C4-2B (cell line): ENCODE data around the gene HOXB8.

Experiments
- H3K27ac ChIP-seq: fragments of 450-650 bp; 2 replicates; pipeline ENCODE4 v1.5.1; 2017
- ZFX ChIP-seq: fragments of 450-650 bp; IDR thresholded peaks from 2 replicates; pipeline ENCODE4 v1.6.1; 2017
- TF ChIP-seq, protein P1 (sequence below): fragments of 450-650 bp; conservative IDR thresholded peaks from 2 replicates; pipeline ENCODE4 v1.5.1; 2017; ENCODE audit warnings: mild to moderate bottlenecking

HOXB8 gene

GRCh38 chr17:48605409-48605919 is 9.6 kb downstream of the HOXB8 start:
- H3K27ac ChIP-seq: peak overlapping the region; percentile 30
- TF ChIP-seq ZFX: no peak
- TF ChIP-seq, protein P1, sequence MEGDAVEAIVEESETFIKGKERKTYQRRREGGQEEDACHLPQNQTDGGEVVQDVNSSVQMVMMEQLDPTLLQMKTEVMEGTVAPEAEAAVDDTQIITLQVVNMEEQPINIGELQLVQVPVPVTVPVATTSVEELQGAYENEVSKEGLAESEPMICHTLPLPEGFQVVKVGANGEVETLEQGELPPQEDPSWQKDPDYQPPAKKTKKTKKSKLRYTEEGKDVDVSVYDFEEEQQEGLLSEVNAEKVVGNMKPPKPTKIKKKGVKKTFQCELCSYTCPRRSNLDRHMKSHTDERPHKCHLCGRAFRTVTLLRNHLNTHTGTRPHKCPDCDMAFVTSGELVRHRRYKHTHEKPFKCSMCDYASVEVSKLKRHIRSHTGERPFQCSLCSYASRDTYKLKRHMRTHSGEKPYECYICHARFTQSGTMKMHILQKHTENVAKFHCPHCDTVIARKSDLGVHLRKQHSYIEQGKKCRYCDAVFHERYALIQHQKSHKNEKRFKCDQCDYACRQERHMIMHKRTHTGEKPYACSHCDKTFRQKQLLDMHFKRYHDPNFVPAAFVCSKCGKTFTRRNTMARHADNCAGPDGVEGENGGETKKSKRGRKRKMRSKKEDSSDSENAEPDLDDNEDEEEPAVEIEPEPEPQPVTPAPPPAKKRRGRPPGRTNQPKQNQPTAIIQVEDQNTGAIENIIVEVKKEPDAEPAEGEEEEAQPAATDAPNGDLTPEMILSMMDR: no peak

DNA sequence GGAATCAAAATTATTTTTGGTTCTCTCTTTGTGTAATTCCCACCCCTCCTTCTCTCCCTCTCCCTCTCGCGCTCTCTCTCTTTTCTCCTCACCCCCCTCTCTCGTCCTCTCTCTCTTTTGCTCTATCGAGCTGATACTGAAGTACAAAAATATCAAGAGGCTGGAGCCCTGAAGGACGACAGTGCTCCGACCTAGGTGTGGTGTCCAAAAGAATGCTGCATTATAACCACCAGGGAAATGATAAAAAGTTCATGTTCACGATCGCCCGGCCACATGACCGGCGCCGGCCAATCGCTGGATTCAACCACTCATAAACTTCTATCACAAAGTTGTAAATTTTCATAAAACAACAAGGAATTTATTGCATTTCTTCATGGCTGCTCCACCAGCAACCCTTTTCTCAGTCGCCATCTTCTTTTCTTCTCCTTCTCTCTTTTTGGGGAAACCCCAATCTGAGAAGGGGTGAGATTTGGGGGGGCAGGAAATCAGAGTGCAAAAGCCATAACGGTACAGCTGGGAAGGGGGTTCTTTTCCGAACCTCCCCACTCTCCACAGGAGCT is 10.2 kb downstream of the HOXB8 start, which contains the start of gene HOXB6:
HOXB6 (minus strand) TSS at position 217 of the 560 bp plus-strand sequence. CDS start 6,836 bp downstream, outside the sequence.
- no peak for TF ChIP-seq ZFX
- TF ChIP-seq, protein P1: no peak
- H3K27ac ChIP-seq: peak within 1 kb of the TSS; percentile 30

GRCh38 chr17:48603959-48604769 is 10.9 kb downstream of the HOXB8 start:
- no peak for TF ChIP-seq ZFX
- TF ChIP-seq, protein P1: no peak
- peak overlapping the region; percentile 30 for H3K27ac ChIP-seq

DNA sequence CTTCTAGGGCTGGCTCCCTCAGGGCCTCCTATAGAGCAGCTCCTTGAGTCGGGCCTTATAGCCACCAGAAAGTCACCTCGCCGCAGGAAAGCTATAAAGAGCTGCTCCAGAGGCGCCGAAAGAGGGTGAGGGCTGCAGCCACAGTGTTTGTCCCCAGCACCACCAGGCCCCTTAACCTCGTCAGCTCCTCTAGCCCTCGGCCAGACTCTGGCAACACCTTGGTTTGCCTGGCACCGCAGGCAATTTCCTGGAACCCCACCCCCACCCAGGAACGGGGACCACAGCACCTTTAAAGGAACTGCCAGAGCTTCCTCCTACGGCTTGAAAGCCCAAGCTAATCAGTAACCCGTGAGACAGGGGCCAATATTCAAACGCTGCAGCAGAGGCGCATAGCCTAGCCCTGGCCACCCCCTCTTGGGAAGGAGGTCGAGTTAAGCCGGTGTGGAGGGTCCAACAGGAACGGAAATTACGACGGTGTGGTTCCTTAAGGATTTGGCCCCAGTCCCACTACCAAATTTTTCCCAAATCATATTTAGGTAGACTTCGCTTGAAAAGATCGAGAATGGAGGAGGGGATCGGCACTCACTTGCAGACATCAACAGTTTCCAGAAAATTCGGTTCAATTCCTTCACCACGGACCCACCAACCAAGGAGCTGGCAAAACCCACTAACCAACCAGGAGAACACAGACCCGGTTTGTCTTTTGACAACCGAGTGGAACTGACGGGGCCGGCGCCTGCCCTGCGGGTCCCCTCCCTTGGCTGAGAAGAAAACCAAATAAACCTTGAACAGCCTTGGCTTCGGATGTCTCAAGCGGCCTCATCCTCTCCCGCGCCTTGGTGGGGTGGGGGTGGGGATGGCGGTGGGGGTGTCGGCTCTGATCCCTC is 13.3 kb downstream of the HOXB8 start:
- TF ChIP-seq, protein P1: no peak
- TF ChIP-seq ZFX: no peak
- H3K27ac ChIP-seq: no peak overlapping the region

DNA sequence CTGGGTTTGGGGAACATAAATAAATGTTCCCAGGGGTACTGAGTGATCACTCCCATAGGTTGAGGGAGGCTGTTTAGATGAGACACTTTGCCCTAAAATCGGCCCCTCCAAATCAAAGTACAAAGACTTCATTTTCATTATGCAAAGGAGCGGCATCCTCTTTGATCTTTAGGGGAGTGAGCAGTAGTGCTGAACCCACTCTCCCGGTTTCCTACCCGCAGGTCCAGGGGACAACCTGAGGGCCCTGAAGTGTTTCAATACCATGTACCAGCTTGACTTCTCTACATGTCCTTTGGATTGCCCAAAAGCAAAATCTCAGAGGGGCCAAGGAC is 13.9 kb downstream of the HOXB8 start:
- no peak for TF ChIP-seq ZFX
- TF ChIP-seq, protein P1: no peak
- H3K27ac ChIP-seq: no peak overlapping the region

GRCh38 chr17:48600244-48601098 is 14.6 kb downstream of the HOXB8 start:
- no peak overlapping the region for H3K27ac ChIP-seq
- TF ChIP-seq ZFX: no peak
- TF ChIP-seq, protein P1: no peak
